GM21360 (cell line): ENCODE results near the gene TDP1.
"Not testable (repeated sequence)": the region's sequence is repeated elsewhere in the genome, so short reads cannot be mapped to it uniquely, and the experiment has no call there.

Experiments used
- ATAC-seq: cut with Tn5 transposase; IDR thresholded peaks from one replicate; pipeline ENCODE4 v1.9.1; 2021; ENCODE audit warnings: mild to moderate bottlenecking, moderate library complexity; ENCODE audit not compliant: unreplicated experiment

Gene TDP1

DNA sequence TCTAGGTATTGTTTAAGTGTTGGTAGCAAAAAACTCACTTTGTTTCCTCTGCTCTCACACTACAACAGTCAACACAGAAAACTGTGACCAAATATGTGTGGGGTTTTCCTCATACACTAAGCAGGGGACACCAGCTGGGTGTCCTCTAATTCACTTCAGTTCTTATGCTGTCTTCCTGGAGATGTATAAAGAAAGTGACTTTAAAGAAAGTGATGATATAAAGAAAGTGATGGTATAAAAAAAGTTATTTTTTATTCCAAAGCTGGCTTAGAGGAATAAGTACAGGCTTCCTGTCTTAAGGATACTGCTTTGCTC, 31.4 kb downstream of the TDP1 start:
- ATAC-seq: no peak

DNA sequence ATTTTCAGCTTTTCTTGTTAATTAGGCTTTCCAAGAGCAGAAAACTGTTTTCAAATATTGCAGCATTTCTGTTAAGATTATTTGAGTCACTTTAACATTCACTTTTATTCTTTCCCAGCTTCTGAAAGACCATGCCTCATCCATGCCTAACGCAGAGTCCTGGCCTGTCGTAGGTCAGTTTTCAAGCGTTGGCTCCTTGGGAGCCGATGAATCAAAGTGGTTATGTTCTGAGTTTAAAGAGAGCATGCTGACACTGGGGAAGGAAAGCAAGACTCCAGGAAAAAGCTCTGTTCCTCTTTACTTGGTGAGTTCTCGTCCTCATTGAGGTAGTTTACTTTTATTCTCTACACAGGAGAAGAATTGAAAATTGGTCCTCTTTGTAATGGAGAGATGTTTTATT, 33.1 kb downstream of the TDP1 start:
- no peak for ATAC-seq

DNA sequence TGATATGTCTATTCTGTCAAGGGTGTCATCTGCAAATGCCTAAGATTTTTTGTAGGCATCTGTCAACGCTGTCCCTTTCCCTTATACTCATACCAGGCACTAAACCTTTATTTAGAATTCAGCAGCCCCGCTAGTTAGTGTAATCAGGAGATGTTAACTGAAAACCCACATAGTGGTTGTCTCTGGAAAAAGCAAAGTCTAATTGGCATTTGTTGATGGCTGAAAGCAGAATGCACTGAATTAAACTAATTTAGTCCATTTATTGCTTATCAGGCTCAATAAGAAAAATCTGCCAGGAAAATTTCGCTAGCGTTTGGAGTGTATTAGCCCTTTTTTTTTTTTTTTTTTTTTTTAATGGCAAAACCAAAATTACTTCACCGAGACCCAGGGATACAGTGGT, 34.5 kb downstream of the TDP1 start:
- no peak for ATAC-seq

DNA sequence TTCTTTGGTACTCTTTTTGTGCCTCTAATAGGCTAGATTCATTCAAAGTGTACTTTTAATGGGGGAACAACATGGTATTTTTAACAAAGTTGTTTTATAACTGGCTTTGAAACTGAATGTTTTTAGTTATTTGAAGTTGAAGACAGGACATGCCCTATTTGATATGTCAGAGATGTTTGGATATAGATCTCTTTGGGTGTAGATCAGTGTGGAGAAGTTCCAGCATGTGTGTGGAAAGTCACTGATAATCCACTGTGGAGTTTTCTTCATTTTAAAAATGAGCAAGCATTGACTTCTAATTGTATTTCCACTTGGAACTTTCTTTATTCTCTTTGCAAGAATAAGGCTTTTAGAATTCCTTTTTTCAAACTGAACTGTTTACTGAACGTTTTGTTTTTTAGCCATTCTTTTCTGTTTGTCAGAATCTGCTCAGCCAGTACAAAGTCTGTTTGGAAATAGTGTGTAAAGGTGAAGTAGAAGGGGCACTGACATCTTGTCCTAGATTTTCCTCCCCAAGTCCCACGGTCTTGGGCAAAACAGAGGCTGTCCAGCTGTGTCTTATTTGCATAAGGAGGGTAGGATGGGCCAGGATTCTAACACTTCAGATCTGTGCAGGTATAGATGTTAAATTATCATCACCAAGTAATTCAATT, 35.0 kb downstream of the TDP1 start:
- ATAC-seq: no peak

DNA sequence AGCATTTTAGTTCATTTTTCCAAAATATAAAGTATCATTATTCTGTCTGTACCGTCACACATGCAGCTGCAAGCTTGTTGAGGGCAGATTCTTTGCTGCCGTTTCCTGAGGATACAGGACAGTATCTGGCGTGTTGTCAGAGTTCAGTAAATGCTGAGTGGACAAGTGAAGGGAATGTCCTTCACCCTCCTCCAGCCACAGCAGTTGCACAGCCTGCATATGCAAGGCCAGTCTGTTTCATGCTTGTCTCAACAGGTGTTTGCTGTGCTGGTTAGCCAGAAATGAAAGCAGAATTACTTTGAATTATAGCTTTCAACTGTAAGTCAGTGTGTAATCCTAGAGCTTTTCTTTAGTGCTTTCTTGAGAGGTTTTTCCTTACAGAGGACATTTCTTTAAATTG, 36.5 kb downstream of the TDP1 start:
- no peak for ATAC-seq

DNA sequence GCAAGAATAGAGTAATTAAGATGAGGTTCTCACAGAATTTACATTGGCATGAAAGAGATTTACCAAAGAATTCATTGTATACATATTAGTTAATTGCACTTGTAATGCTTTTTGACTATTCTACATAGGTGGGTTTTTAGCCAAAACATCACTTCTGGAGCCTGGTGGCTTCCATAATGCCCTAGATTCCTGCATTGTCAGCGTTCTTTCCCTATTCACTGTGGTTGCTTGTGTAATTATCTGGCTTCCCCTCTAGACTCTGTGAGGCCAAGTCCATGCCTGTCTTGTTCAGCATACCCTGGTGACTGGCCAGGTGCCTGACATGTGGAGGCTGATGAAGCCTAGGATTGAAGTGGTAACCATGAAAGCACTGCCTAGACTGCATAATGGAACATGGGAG, 41.2 kb downstream of the TDP1 start:
- no peak for ATAC-seq

DNA sequence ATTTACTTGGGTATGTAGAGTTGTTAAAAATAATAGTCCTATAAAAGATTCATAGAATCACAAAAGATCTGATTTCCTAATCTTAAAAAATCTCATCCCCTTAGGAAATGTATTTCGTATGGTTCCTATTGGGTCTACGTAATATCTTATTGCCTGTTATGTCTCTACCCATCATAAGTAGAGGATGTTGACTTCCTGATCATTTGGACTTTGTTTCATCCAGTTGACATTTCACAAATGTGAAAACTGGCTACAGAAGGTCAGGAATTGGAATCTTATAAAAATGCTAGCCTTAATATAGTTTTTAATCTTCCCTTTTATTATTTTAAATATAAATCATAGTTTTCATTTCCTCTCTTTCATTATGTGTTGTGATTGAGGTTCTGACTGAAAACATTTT, 45.2 kb downstream of the TDP1 start:
- no peak for ATAC-seq

DNA sequence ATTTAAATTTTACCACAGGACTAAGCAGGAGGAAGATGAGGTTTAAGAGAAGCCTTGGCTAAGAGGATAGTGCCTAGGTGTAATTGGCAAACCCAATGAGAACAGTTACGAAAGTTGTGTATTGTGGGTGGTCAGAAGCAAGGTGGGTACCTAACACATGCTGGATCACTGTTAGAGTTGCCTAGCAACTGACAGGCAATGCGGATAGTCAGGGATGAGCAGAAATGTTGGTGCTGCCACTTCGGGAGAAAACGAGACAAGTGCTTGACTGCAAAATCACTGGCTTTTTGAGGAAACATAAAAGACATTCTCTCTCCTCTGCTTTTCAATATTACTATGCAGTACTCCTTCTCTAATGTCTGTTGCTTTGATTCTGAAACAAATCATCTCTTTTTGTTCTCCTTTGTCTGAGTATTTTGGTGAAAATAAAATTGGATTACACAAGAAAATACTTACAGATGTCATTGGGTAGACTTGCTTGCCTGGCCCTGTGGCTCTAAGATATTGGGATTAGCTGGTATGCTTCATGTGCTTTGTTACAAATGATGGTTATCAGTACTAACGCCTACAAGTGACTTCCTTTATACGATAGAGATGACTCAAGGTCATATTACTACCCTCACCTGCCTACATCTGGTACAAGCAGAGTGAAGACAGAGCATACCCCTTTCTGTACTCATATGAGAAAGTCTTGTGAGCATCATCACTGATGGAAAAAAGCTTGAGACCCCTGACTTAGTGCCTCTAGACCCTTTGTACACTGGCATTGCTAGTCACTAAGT, 48.0 kb downstream of the TDP1 start:
- no peak for ATAC-seq

DNA sequence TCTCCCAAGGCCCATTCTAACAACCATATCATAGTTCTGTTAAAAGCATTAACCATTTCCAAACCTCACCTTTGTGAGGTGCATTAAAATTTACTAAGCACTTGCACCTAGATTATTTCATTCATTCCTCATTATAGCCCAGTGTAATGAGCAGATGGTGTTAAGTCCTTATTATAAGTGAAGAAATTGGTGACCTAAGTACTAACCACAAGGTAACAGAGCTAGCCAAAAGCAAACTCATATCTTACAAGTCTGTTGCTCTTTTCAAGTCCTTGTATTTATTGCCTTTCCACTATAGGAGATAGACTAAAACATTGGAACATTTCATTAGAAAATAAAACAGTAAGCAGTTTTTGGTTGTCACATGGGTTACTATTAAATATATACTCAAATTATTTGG, 49.7 kb downstream of the TDP1 start:
- ATAC-seq: no peak

DNA sequence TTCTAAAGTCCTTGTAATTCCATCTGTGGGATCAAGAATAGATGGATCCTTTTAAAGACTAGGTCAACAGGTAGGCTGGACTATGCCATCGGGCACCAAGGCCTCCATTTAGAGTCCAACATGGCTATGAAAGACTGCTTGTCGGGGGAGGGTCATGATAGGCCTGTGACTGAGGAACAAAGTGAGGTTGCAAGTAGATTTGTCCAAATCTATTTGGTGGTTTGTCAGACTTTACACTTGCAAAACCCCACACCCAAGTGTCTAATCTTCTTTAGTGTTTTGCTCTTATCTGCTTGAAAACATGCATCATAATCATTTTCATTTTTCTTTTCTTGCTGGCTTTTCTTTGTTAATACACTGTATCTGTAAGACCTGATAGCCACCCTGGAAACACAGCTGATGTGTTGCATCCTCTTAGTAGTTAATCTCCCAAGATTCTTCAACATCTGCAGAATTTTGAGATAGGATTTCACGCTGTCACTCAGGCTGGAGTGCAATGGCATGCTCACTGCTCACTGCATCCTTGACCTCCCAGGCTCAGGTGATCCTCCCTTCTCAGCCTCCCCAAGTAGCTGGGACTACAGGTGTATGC, 50.3 kb downstream of the TDP1 start:
- no peak for ATAC-seq

DNA sequence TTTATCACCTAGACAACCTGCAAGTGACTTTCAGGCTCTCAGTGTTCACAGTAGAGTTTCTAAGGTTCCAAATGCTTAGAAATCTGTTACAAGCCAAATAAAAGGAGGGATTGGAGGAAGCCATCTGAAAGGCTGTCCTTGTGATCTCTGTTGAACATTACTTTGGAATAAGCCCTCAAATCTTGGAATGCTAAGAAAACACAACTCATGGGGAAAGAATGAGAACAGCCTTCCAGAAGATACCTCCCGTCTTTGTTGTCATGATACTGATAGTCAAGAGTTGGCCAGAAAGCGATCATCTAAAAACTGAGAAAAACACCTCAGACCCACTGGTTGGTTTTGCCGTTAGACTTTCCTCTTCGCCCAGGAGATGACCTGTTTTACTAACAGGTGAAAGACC, 61.6 kb downstream of the TDP1 start:
- no peak for ATAC-seq

DNA sequence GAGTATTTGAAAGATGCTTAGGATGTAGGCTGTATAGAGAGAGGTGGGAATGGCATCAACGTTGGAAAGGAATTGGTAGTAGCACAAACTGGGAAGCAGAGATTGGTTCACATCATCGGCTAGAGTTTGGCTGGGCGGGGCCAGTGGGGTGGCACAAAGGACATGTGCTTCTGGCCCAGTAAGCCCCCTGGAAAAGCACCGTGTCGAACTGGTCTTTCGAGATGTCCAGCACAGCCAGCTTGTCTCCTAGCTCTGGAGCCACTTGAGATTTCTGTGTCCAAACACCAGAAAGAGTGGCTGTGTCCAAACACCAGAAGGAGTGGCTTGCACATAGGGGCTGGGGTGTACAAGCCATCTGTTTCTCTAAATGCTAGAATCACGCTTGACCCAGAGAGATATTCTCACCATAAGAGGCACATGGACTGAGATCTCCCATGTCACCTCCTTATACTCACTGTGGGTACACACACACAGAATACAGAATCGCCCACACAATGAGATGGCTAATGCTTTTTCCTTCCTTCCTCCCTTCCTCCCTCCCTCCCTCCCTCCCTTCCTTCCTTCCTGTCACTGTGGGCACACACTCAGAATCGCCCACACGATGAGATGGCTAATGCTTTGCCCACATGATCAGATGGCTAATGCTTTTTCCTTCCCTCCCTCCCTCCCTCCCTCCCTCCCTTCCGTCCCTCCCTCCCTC, 64.2 kb downstream of the TDP1 start:
- ATAC-seq: no peak

DNA sequence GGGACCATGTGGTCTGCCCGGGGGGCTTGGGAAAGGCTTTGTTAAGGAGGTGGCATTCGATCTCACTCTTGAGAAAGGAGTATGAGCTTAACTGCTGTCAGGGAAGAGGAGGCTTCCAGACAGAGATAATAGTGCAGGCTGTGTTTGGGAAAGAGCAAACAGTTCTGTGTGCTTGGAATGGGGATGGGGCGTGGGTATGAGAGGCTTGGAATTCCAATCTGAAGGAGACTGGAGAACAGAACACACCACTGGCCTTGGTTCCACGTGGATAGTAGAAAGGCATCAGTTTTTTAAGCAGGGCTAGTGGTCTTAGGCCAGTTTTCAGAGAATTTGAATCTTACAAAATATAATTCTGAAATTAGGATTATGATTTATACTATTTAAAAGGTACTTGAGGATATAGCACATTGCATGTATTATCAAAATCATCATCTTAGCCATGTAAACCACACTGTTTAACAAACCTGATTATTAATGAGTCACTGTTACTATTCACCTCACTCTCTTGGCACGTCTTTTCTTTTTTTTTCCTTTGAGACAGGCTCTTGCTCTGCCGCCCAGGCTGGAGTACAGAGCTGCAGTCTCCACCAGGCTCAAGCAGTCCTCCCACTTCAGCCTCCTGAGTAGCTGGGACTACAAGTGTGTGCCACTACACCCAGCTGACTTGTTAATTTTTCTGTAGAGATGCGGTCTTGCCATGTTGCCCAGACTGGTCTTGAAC, 67.6 kb downstream of the TDP1 start:
- no peak for ATAC-seq

DNA sequence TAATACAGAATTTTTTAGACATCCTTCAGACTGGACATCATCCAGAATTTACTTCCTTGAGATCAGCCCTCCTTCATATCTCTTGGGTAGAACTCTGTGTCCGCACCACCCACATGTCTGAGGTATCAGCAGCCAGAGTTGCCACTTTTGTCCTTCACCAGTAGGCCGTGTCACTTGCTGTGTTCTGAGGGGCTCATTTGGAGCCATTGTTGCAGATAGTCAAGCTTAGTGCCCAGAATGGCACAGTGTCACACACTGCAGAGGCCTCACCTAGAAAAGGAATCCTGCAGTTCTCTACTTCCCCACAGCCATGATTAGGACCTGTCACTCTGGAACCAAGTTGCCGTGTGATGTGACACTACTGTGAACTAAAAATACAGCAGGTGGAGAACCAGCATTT, 69.2 kb downstream of the TDP1 start:
- no peak for ATAC-seq

DNA sequence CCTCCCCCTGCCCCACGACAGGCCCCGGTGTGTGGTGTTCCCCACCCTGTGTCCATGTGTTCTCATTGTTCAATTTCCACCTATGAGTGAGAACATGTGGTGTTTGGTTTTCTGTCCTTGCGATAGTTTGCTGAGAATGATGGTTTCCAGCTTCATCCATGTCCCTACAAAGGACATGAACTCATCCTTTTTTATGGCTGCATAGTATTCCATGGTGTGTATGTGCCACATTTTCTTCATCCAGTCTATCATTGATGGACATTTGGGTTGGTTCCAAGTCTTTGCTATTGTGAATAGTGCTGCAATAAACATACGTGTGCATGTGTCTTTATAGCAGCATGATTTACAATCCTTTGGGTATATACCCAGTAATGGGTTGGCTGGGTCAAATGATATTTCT, 70.9 kb downstream of the TDP1 start:
- ATAC-seq: not testable (repeated sequence)

DNA sequence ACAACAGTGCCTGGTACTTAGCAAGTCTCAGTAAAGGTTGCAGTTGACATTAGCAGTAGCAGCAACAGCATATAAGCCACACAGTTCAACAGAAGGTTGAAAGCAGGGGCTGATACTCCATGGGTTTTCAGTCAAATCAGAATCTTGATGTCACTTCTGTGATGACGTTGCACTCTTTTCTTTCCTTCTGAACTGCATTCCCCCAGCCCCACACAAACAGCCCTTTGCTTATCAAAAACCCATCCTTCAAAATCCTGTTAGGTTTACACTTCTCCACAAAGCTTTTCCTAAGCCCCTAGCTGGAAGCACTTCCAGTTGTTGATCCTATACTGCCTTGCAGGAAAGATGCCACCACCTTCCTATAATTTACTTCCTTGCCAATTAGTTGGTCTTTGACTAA, 72.1 kb downstream of the TDP1 start:
- no peak for ATAC-seq

DNA sequence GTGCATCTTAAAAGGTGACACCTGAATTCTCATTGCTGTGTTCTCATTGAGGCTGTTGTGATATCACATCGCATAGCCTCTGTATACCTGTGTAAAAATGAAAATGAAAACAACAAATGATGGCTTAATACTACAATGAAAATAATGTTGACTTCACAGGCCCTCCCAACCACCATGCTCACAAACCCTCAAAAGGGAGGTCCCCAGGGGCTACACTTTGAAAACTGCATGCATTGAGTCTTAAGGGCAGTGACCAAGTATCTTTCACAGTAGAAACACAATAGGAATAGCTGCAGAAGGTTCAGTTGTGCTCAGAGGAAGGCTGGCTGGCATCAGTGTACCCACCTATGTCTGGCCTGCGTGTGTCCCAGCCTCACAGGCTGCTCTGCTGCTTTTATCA, 78.4 kb downstream of the TDP1 start:
- ATAC-seq: no peak

DNA sequence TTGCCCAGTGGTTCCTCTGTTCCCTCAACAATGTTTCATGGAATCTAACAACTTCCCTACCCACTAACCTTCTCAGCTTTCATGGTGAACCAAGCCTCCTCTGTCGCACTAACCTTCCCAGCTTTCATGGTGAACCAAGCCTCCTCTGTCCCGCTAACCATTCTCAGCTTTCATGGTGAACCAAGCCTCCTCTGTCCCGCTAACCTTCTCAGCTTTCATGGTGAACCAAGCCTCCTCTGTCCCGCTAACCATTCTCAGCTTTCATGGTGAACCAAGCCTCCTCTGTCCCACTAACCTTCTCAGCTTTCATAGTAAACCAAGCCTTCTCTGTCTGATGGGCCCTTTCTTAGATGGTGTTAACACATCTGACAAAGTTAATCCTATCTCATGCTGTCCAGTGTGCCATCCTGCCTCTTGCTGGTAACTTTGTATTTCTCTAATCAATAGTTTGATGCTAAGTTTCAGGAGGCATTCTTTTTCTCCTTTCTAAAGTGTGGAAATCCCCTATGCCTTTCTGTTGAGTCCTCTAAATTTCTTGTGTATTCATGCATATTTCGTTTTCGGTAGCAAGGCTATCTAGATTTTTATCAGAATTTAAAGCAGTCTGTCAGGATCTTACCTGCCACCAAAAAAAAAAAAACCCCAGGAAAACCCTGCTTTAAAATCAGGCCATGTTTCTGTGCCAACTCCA, 79.3 kb downstream of the TDP1 start:
- no peak for ATAC-seq

DNA sequence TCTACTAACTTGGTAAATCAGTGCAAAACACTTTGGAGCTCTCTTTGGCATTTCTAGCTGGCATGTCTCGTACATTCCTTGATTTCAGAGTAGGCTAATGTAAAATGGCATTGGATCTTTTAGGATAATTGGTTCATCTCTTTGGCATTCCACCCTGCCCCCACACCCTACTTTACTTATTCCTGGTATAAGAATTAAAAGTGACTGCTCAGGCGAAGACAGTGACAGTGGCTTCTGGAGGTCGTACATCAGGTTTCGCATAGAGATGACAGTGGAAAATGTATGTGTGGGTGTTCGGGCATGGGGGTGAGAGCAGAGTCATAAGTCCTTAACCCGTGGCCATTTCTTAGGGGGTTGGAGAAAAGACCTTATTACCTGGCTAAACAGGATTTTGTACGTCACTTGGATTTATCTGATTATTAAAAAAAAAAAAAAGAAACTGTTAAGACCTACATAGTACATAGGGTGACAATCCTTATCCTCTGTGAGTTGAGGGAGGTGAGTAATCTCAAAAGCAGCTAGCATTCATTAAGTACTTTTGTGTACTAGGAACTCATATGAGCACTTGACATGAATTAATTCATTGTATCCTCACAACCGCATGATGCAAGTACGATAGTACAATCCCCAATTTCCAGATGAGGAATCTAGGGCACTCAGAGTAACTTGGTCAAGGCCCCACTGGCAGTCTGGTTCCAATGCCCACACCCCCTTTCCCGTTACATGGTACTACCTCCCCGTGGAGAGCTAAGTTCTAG, 83.7 kb downstream of the TDP1 start:
- no peak for ATAC-seq

DNA sequence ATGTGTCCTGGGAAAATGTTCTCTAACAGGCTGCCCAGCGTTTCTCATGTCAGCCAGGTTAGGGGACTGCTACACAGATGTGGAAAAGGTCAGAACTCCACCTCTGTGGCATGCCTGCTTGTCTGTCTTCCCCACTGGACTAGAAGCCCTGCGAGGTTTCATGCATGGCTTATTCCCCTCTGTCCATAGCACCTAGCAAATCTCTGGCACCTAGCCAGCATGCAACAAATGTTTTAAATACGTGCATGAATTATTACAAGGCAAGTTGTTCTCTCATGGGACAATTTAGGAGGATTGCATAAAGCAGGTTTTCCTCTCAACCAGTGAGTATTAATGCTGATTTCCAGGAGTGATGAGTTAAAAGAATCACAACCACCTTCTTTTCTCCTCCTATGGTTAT, 84.7 kb downstream of the TDP1 start:
- ATAC-seq: no peak
